Lower lobe of right lung (tissue), 2 donors: ENCODE results near the gene HOXB1. TPM values are rescaled to one million over a fixed set of nuclear protein-coding genes. Genes with fewer than 3 reads are reported as not detected.
A peak's percentile ranks its signal among the peaks of the same experiment; 100 is the strongest.
"Not testable (repeated sequence)": the region's sequence is repeated elsewhere in the genome, so short reads cannot be mapped to it uniquely, and the experiment has no call there.

ENCODE experiments used
- ATAC-seq, 2 donors: fragments of 200-7000 bp; cut with Tn5 transposase; one replicate each; pipeline ENCODE4 v1.9.1; 2020 to 2022; ENCODE audit warnings: mild to moderate bottlenecking in 2 of 2, moderate library complexity in 2 of 2
- DNase-seq: peaks from one replicate; pipeline ENCODE4 v3.0.0-alpha.2; 2020
- H3K27ac ChIP-seq: fragments of 200-600 bp; one replicate; pipeline ENCODE4 v1.8.0; 2022
- H3K27me3 ChIP-seq: fragments of 200-600 bp; one replicate; pipeline ENCODE4 v1.8.0; 2022; ENCODE audit warnings: low read depth
- H3K36me3 ChIP-seq: fragments of 200-600 bp; one replicate; pipeline ENCODE4 v1.8.0; 2022; ENCODE audit warnings: mild to moderate bottlenecking
- H3K4me1 ChIP-seq: fragments of 200-600 bp; one replicate; pipeline ENCODE4 v1.8.0; 2022
- H3K4me3 ChIP-seq: fragments of 200-600 bp; one replicate; pipeline ENCODE4 v1.8.0; 2022; ENCODE audit warnings: mild to moderate bottlenecking
- H3K9me3 ChIP-seq: fragments of 200-600 bp; one replicate; pipeline ENCODE4 v1.8.0; 2022
- CTCF ChIP-seq: fragments of 200-600 bp; IDR thresholded peaks from one replicate; pipeline ENCODE4 v1.8.0; 2022; ENCODE audit warnings: antibody characterized with exemption, mild to moderate bottlenecking
- intact Hi-C: fragments of 100-400 bp; cut with DNase I; formaldehyde crosslinking; loops from one replicate; pipeline ENCODE4 v1.11.0; 2022
- total RNA-seq: library from RNA; stranded (reverse); fragmentation: NEBNext Ultra II Directional; extraction: Animal tissue kit (Norgen Biotek cat#: 25700); gene quantifications from one replicate; pipeline ENCODE4 v1.2.1, GENCODE V29; 2021
- donor health status: DM: no; HTN: yes; CAD: no; lungs with severe emphysema.

Gene HOXB1
- total RNA-seq, 1 donor from 2014 or later = not detected

- H3K4me1 ChIP-seq = peaks cover 5% of the 10 kb centered on the region
- ATAC-seq (no peak), DNase-seq (no peak)
- intact Hi-C loops = no loop called here
- TF ChIP-seq CTCF = no peak
- no peaks in the 10 kb centered on the region for H3K36me3 ChIP-seq
- H3K27ac ChIP-seq = no peak overlapping the region
- no peaks in the 10 kb centered on the region for H3K9me3 ChIP-seq
- peaks cover 44% of the 10 kb centered on the region for H3K27me3 ChIP-seq
- no peak overlapping the region for H3K4me3 ChIP-seq
Measured at GRCh38 chr17:48514477-48514876, 16.3 kb downstream of the HOXB1 start.

GRCh38 chr17:48513666-48514455 lies 16.9 kb downstream of the HOXB1 start:
- H3K27me3 ChIP-seq = peaks cover 44% of the 10 kb centered on the region
- H3K4me3 ChIP-seq = no peak overlapping the region
- H3K36me3 ChIP-seq = no peaks in the 10 kb centered on the region
- H3K27ac ChIP-seq = no peak overlapping the region
- no peak for TF ChIP-seq CTCF
- ATAC-seq (no peak), DNase-seq (no peak)
- peaks cover 5% of the 10 kb centered on the region for H3K4me1 ChIP-seq
- no peaks in the 10 kb centered on the region for H3K9me3 ChIP-seq
- intact Hi-C loops = no loop called here

- Histone ChIP-seq H3K4me3 (peak overlapping the region; percentile 3), H3K36me3 (no peaks in the 10 kb centered on the region), H3K9me3 (no peaks in the 10 kb centered on the region), H3K4me1 (peaks cover 5% of the 10 kb centered on the region), H3K27ac (no peak overlapping the region), H3K27me3 (peaks cover 44% of the 10 kb centered on the region)
- ATAC-seq (peak in 1 of 2 donors; percentile 43), DNase-seq (no peak)
- intact Hi-C loops = no loop called here
- TF ChIP-seq CTCF = no peak
Measured at GRCh38 chr17:48513097-48513496, 17.7 kb downstream of the HOXB1 start.

- DNase-seq (no peak), ATAC-seq (no peak)
- TF ChIP-seq CTCF = no peak
- Histone ChIP-seq H3K9me3 (no peaks in the 10 kb centered on the region), H3K36me3 (no peaks in the 10 kb centered on the region), H3K4me3 (no peak overlapping the region), H3K4me1 (peaks cover 5% of the 10 kb centered on the region), H3K27ac (no peak overlapping the region), H3K27me3 (peaks cover 28% of the 10 kb centered on the region)
- intact Hi-C loops = no loop called here
Measured at GRCh38 chr17:48510761-48511604, 19.8 kb downstream of the HOXB1 start.

- H3K9me3 ChIP-seq = no peaks in the 10 kb centered on the region
- intact Hi-C loops = no loop called here
- peaks cover 28% of the 10 kb centered on the region for H3K27me3 ChIP-seq
- H3K4me3 ChIP-seq = no peak overlapping the region
- no peak overlapping the region for H3K27ac ChIP-seq
- H3K36me3 ChIP-seq = no peaks in the 10 kb centered on the region
- no peak for TF ChIP-seq CTCF
- DNase-seq (no peak), ATAC-seq (no peak)
- H3K4me1 ChIP-seq = peaks cover 5% of the 10 kb centered on the region
Measured at GRCh38 chr17:48510381-48510760, 20.4 kb downstream of the HOXB1 start.

- H3K27ac ChIP-seq, ATAC-seq, DNase-seq, H3K4me3 ChIP-seq, H3K9me3 ChIP-seq, H3K4me1 ChIP-seq, intact Hi-C loops, H3K36me3 ChIP-seq: not testable (repeated sequence)
- H3K27me3 ChIP-seq = peaks cover 24% of the 10 kb centered on the region
Measured at GRCh38 chr17:48509708-48510107, 21.1 kb downstream of the HOXB1 start.
